Adrenal gland (tissue), 5 donors: Measurements from ENCODE around the gene CTNND1.

ENCODE experiments used
- CTCF ChIP-seq, 6 experiments: fragments of 450-650 bp in 4 of 6; fragments of 200-600 bp in 2 of 6; sonication (generic) in 1 of 6; IDR thresholded peaks; 1 replicate in 5 of 6; 2 replicates in 1 of 6; pipeline versions ENCODE4 v1.5.1 to v1.8.0; 2016 to 2021; ENCODE audit warnings: antibody characterized with exemption in 6 of 6, mild to moderate bottlenecking in 2 of 6, moderate library complexity in 1 of 6
- POLR2A ChIP-seq, 2 donors: fragments of 450-650 bp; IDR thresholded peaks; one replicate each; pipeline ENCODE4 v1.6.1; 2017; ENCODE audit warnings: antibody characterized with exemption in 2 of 2, mild to moderate bottlenecking in 2 of 2, moderate library complexity in 1 of 2
- donor health status: DM: no; HTN: no; CAD: no.

GRCh38 chr11:57751176-57751575, 10.4 kb upstream of the CTNND1 start:
- no peak for TF ChIP-seq CTCF (IDR thresholded peaks at IDR 0.05)
- TF ChIP-seq POLR2A (IDR thresholded peaks at IDR 0.05), result no peak
